Ishikawa (cell line): ENCODE measurements around the gene DLEU7.

Source experiments
- CEBPB ChIP-seq: IDR thresholded peaks from 2 replicates; pipeline ENCODE4 v1.6.1; 2012
- CREB1 ChIP-seq: IDR thresholded peaks from 2 replicates; pipeline ENCODE4 v1.6.1; 2012; ENCODE audit warnings: low read depth
- EGR1 ChIP-seq: IDR thresholded peaks from 2 replicates; pipeline ENCODE4 v1.6.1; 2012
- EP300 ChIP-seq: IDR thresholded peaks from 2 replicates; pipeline ENCODE4 v1.6.1; 2012; ENCODE audit warnings: borderline replicate concordance
- FOXM1 ChIP-seq: IDR thresholded peaks from 2 replicates; pipeline ENCODE4 v1.6.1; 2012; ENCODE audit warnings: low read depth, borderline replicate concordance
- NFIC ChIP-seq: IDR thresholded peaks from 2 replicates; pipeline ENCODE4 v1.6.1; 2012
- RAD21 ChIP-seq: IDR thresholded peaks from 2 replicates; pipeline ENCODE4 v1.6.1; 2012; ENCODE audit warnings: low read depth
- TAF1 ChIP-seq: IDR thresholded peaks from 2 replicates; pipeline ENCODE4 v1.6.1; 2012; ENCODE audit warnings: low read depth, mild to moderate bottlenecking
- TCF12 ChIP-seq: IDR thresholded peaks from 2 replicates; pipeline ENCODE4 v1.6.1; 2012; ENCODE audit warnings: low read depth
- TEAD4 ChIP-seq: IDR thresholded peaks from 2 replicates; pipeline ENCODE4 v1.6.1; 2012
- YY1 ChIP-seq: IDR thresholded peaks from 2 replicates; pipeline ENCODE4 v1.6.1; 2012; ENCODE audit warnings: low read depth
- ZBTB7A ChIP-seq: IDR thresholded peaks from 2 replicates; pipeline ENCODE4 v1.6.1; 2012; ENCODE audit warnings: low read depth
- TF ChIP-seq, protein P1 (sequence below): IDR thresholded peaks from 2 replicates; pipeline ENCODE4 v1.6.1; 2012
- TF ChIP-seq, protein P2 (sequence below): IDR thresholded peaks from 2 replicates; pipeline ENCODE4 v1.6.1; 2012
- TF ChIP-seq, protein P3 (sequence below): IDR thresholded peaks from 2 replicates; pipeline ENCODE4 v1.6.1; 2012; ENCODE audit warnings: low read depth, mild to moderate bottlenecking

DLEU7 gene

DNA sequence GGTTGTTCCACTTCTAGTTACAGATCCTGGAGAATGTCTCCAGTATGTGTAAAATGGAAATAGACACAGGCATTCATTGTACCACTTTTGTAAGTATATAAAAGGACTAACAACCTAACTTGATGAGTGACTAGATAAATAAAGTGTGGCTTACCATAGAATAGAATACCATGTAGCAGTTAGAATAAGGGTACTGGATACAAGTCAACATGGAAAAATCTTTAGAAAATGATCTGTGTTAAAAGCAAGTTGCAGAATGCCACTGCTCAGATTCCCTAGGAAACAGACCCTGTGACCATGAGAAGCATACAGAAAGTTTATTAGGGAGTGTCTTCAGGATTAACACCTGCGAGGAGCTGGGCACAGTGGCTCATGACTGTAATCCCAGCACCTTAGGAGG is 40.2 kb upstream of the DLEU7 start:
- TF ChIP-seq TEAD4 (no peak), TCF12 (no peak), CREB1 (no peak), ZBTB7A (no peak)

DNA sequence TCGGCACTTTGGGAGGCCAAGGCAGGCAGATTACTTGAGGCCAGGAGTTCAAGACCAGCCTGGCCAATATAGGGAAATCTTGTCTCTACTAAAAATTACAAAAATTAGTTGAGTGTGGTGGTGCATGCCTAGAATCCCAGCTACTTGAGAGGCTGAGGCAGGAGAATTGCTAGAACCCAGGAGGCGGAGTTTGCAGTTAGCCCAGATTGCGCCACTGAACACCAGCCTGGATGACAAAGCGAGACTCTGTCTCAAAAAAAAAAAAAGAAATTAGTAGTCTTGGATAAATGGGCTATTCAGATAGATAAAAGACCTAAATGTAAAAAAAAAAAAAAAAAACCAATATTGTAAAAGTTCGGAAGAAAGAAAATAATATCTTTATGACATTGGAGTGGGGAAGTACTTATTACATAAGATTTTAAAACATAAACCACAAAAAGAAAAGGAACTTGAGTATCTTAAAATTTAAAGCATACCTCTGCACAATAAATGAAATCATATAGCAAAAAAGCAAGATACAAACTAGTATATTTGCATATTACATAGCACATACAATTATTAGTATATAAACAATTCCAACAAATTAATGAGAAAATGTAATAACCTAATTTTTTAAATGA is 39.4 kb upstream of the DLEU7 start:
- TF ChIP-seq, protein P1, sequence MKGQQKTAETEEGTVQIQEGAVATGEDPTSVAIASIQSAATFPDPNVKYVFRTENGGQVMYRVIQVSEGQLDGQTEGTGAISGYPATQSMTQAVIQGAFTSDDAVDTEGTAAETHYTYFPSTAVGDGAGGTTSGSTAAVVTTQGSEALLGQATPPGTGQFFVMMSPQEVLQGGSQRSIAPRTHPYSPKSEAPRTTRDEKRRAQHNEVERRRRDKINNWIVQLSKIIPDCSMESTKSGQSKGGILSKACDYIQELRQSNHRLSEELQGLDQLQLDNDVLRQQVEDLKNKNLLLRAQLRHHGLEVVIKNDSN, result no peak
- TF ChIP-seq ZBTB7A (no peak), CREB1 (no peak), EP300 (no peak)
- TF ChIP-seq, protein P2, sequence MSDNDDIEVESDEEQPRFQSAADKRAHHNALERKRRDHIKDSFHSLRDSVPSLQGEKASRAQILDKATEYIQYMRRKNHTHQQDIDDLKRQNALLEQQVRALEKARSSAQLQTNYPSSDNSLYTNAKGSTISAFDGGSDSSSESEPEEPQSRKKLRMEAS, result no peak

DNA sequence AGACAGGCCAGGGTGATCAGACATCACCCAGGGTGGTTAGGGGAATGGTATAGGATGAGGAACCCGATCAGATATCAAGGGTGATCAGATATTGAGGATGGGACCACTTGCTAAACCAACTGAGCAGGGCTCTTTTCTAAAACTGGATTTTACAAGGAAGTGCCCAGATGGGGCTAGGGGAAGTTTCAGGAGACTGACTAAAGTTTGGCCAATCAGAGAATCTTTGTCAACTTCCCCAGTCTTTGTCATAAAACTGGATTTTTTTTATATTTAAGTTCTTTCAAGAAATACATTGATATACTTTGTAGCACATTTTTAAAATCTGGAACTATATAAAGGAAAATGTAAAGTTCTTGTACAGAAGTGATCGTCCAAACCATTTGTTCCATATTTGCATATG is 30.5 kb upstream of the DLEU7 start:
- TF ChIP-seq CEBPB, result no peak
- no peak for TF ChIP-seq NFIC
- TF ChIP-seq EP300, result no peak
- no peak for TF ChIP-seq YY1
- no peak for TF ChIP-seq TCF12
- TF ChIP-seq, protein P3, sequence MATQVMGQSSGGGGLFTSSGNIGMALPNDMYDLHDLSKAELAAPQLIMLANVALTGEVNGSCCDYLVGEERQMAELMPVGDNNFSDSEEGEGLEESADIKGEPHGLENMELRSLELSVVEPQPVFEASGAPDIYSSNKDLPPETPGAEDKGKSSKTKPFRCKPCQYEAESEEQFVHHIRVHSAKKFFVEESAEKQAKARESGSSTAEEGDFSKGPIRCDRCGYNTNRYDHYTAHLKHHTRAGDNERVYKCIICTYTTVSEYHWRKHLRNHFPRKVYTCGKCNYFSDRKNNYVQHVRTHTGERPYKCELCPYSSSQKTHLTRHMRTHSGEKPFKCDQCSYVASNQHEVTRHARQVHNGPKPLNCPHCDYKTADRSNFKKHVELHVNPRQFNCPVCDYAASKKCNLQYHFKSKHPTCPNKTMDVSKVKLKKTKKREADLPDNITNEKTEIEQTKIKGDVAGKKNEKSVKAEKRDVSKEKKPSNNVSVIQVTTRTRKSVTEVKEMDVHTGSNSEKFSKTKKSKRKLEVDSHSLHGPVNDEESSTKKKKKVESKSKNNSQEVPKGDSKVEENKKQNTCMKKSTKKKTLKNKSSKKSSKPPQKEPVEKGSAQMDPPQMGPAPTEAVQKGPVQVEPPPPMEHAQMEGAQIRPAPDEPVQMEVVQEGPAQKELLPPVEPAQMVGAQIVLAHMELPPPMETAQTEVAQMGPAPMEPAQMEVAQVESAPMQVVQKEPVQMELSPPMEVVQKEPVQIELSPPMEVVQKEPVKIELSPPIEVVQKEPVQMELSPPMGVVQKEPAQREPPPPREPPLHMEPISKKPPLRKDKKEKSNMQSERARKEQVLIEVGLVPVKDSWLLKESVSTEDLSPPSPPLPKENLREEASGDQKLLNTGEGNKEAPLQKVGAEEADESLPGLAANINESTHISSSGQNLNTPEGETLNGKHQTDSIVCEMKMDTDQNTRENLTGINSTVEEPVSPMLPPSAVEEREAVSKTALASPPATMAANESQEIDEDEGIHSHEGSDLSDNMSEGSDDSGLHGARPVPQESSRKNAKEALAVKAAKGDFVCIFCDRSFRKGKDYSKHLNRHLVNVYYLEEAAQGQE, result no peak
- TF ChIP-seq TEAD4, result no peak
- no peak for TF ChIP-seq TAF1
- TF ChIP-seq FOXM1, result no peak
- TF ChIP-seq, protein P1, result no peak
- TF ChIP-seq, protein P2, result no peak
- TF ChIP-seq RAD21, result no peak
- TF ChIP-seq ZBTB7A, result no peak
- no peak for TF ChIP-seq CREB1
- no peak for TF ChIP-seq EGR1

DNA sequence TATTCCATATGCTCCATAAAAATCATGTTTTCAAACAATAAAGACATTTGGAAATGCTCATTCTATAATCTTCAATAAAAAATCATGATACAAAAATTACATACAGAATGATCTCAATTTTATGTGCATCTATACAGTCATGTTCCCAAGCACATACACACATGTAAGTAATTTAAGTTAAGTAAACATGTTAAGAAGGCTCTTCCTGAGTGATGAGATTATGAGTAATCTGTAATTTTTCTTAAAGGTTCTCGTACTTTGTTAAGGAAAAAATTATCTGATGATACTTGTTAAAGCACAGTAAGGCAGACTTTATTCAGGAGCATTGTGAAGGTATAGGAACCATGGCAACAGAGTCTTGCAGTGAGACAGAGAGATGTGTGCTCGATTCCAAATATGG is 30.0 kb upstream of the DLEU7 start:
- no peak for TF ChIP-seq CEBPB
- no peak for TF ChIP-seq CREB1
- no peak for TF ChIP-seq TEAD4
- no peak for TF ChIP-seq RAD21
- TF ChIP-seq, protein P1, result no peak
- TF ChIP-seq TCF12, result no peak
- TF ChIP-seq, protein P3, result no peak
- TF ChIP-seq, protein P2, result no peak
- no peak for TF ChIP-seq EGR1

DNA sequence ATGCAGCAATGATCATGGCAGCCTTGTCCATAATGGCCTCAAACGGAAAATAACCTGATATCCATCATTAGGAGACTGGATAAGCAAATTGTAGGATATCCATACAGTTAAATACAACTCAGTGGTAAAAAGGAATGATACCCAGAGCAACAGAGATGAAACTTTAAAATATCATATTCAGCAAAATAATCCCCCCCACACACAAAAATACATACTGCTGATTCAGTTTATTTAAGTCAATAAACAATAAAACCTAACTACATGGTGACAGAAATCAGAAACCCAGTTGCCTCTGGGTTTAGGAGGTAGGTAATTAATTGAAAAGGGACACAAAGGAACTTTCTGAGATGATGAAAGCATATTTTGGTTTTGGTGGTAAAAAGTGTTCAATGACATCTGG is 27.9 kb upstream of the DLEU7 start:
- TF ChIP-seq NFIC, result no peak
- no peak for TF ChIP-seq RAD21
- no peak for TF ChIP-seq EGR1
- TF ChIP-seq, protein P3, result no peak
- TF ChIP-seq, protein P2, result no peak
- no peak for TF ChIP-seq TCF12
- TF ChIP-seq ZBTB7A, result no peak
- TF ChIP-seq YY1, result no peak
- TF ChIP-seq CEBPB, result no peak
- no peak for TF ChIP-seq TEAD4
- no peak for TF ChIP-seq TAF1
- TF ChIP-seq, protein P1, result no peak
- no peak for TF ChIP-seq CREB1
